Hepatocyte (in vitro differentiated cells): Measurements from ENCODE around the gene MRPS12. TPM values are rescaled to one million over a fixed set of nuclear protein-coding genes. Genes with fewer than 3 reads are reported as not detected.

Experiments
- DNase-seq: peaks from one replicate; pipeline ENCODE4 v3.0.0-alpha.2; 2016; ENCODE audit warnings: low spot score
- H2AFZ ChIP-seq: fragments of 200-600 bp; sonication (generic); 2 replicates; pipeline ENCODE4 v1.6.0; 2016; ENCODE audit warnings: antibody characterized with exemption, mild to moderate bottlenecking
- H3K27ac ChIP-seq: fragments of 200-600 bp; sonication (generic); 2 replicates; pipeline ENCODE4 v1.5.1; 2016; ENCODE audit warnings: mild to moderate bottlenecking
- H3K27me3 ChIP-seq: fragments of 200-600 bp; sonication (generic); 2 replicates; pipeline ENCODE4 v1.6.1; 2016
- H3K36me3 ChIP-seq: fragments of 200-600 bp; sonication (generic); replicated peaks from 2 replicates; pipeline ENCODE4 v1.5.1; 2016; ENCODE audit warnings: low read depth; ENCODE audit not compliant: insufficient read depth
- H3K4me1 ChIP-seq: fragments of 200-600 bp; sonication (generic); 2 replicates; pipeline ENCODE4 v1.5.1; 2016; ENCODE audit warnings: mild to moderate bottlenecking, moderate library complexity; ENCODE audit not compliant: insufficient read depth
- H3K4me2 ChIP-seq: fragments of 200-600 bp; sonication (generic); 2 replicates; pipeline ENCODE4 v1.6.0; 2016
- H3K4me3 ChIP-seq: fragments of 200-600 bp; sonication (generic); 2 replicates; pipeline ENCODE4 v1.5.1; 2016; ENCODE audit warnings: mild to moderate bottlenecking
- H3K79me2 ChIP-seq: fragments of 200-600 bp; sonication (generic); 2 replicates; pipeline ENCODE4 v1.6.0; 2017; ENCODE audit warnings: mild to moderate bottlenecking
- H3K9me2 ChIP-seq: fragments of 200-600 bp; sonication (generic); replicated peaks from 2 replicates; pipeline ENCODE4 v1.6.0; 2017; ENCODE audit warnings: mild to moderate bottlenecking; ENCODE audit not compliant: insufficient read depth
- H3K9me3 ChIP-seq: fragments of 200-600 bp; sonication (generic); 2 replicates; pipeline ENCODE4 v1.5.1; 2016; ENCODE audit warnings: low read depth, mild to moderate bottlenecking
- H4K20me1 ChIP-seq: fragments of 200-600 bp; sonication (generic); 2 replicates; pipeline ENCODE4 v1.6.0; 2016; ENCODE audit warnings: mild to moderate bottlenecking; ENCODE audit not compliant: insufficient read depth, poor library complexity, severe bottlenecking
- CTCF ChIP-seq: fragments of 200-600 bp; sonication (generic); IDR thresholded peaks from 2 replicates; pipeline ENCODE4 v1.5.1; 2016; ENCODE audit warnings: antibody characterized with exemption, mild to moderate bottlenecking; ENCODE audit not compliant: poor library complexity
- EZH2 ChIP-seq: fragments of 200-600 bp; sonication (generic); IDR thresholded peaks from 2 replicates; pipeline ENCODE4 v1.6.1; 2016; ENCODE audit warnings: antibody characterized with exemption, mild to moderate bottlenecking, borderline replicate concordance
- EZH2phosphoT487 ChIP-seq: fragments of 200-600 bp; sonication (generic); IDR thresholded peaks from one replicate; pipeline ENCODE4 v1.6.1; 2018; ENCODE audit warnings: antibody characterized with exemption, mild to moderate bottlenecking, low read depth, moderate library complexity; ENCODE audit not compliant: unreplicated experiment, severe bottlenecking
- WGBS: methylation state at CpG from one replicate; pipeline ENCODE4 v1.1.6; 2016; ENCODE audit warnings: low lambda C conversion rate; ENCODE audit errors: missing lambda C conversion rate; 5-methylcytosine and 5-hydroxymethylcytosine counted together
- polyA plus RNA-seq: library from polyadenylated mRNA; unstranded; fragments of >200 nt; fragmentation: Nextera tagmentation; extraction: Ambion mirVana; gene quantifications from 2 replicates; pipeline ENCODE4 v1.2.1, GENCODE V29; 2016
- total RNA-seq: library from RNA; depleted of rRNA; stranded (reverse); fragments of >200 nt; gene quantifications from 2 replicates; pipeline ENCODE4 v1.2.3, GENCODE V29; 2014

The MRPS12 gene
- total and polyA plus RNA-seq, 2 experiments from 2014 or later, result 35.8 to 66.8 TPM

- no peak overlapping the region for H3K27ac ChIP-seq
Measured at GRCh38 chr19:38889803-38890202, 40.9 kb upstream of the MRPS12 start.

DNA sequence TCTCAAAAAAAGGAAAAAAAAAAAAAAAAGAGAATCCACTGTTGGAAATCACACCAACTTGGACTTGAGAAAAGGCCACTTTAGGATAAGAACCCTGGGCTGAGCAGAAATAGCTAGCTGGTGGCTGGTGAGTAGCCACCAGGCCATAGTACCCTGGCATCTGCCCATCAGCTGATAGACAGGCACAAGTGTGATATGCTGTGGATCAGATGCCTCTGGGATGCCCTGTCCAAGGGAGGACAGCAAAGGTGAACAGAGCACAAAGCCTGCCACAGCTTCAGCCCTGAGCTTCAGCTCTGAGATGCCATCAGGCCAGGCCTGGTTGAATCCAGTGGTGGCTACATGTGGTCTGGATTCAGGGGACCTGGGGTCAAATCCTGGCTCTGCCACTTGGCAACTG lies 40.1 kb upstream of the MRPS12 start:
- Histone ChIP-seq H4K20me1 (no peaks in the 10 kb centered on the region), H3K9me2 (no peaks in the 10 kb centered on the region), H3K36me3 (no peaks in the 10 kb centered on the region), H3K4me2 (no peak overlapping the region), H3K4me1 (no peaks in the 10 kb centered on the region), H3K79me2 (peaks cover 4% of the 10 kb centered on the region), H3K27me3 (no peaks in the 10 kb centered on the region), H3K9me3 (no peaks in the 10 kb centered on the region), H3K4me3 (no peak overlapping the region), H2AFZ (no peak overlapping the region), H3K27ac (no peak overlapping the region)
- DNase-seq, result no peak
- TF ChIP-seq EZH2phosphoT487 (no peak), CTCF (no peak), EZH2 (no peak)

More at GRCh38 chr19:38889803-38890202, 40.9 kb upstream of the MRPS12 start:
- Histone ChIP-seq H3K9me3 (no peaks in the 10 kb centered on the region), H3K36me3 (no peaks in the 10 kb centered on the region), H3K4me2 (no peak overlapping the region), H3K4me3 (no peak overlapping the region), H3K27me3 (no peaks in the 10 kb centered on the region), H3K4me1 (no peaks in the 10 kb centered on the region), H2AFZ (no peak overlapping the region), H4K20me1 (no peaks in the 10 kb centered on the region), H3K79me2 (no peaks in the 10 kb centered on the region), H3K9me2 (no peaks in the 10 kb centered on the region)
- no peak for DNase-seq
- 94% methylated on average over 8 of the region's 8 CpGs for WGBS
- no peak for TF ChIP-seq EZH2
- TF ChIP-seq EZH2phosphoT487, result no peak
- TF ChIP-seq CTCF, result no peak

GRCh38 chr19:38891771-38892170 lies 39.0 kb upstream of the MRPS12 start:
- no peaks in the 10 kb centered on the region for H3K9me2 ChIP-seq
- DNase-seq, result no peak
- H3K27ac ChIP-seq, result no peak overlapping the region
- no peaks in the 10 kb centered on the region for H3K36me3 ChIP-seq
- no peaks in the 10 kb centered on the region for H3K4me1 ChIP-seq
- peaks cover 13% of the 10 kb centered on the region for H3K79me2 ChIP-seq
- TF ChIP-seq CTCF (no peak), EZH2 (no peak), EZH2phosphoT487 (no peak)
- 92% methylated on average over 6 of the region's 6 CpGs for WGBS
- no peaks in the 10 kb centered on the region for H3K9me3 ChIP-seq
- no peak overlapping the region for H2AFZ ChIP-seq
- H4K20me1 ChIP-seq, result no peaks in the 10 kb centered on the region
- no peak overlapping the region for H3K4me3 ChIP-seq
- no peak overlapping the region for H3K4me2 ChIP-seq
- no peaks in the 10 kb centered on the region for H3K27me3 ChIP-seq

DNA sequence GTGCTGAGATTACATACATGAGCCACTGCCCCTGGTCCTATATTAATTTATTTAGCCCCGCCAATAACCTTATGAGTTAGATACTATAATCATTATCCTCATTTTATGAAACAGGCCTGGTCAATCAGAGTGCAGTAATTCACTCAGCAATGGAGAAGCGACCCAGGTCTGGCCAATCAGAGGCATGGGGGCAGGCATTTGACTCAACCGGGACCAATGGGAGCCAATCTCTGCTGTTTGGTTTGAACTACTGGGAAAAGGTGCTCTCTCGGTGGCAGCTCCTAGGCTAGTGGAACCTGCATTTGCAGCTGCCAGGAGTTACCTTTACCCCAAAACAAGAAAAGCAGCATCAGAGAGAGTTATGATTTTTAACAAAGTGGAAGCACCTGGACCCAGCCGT lies 37.9 kb upstream of the MRPS12 start:
- H2AFZ ChIP-seq, result no peak overlapping the region
- no peak overlapping the region for H3K27ac ChIP-seq
- no peaks in the 10 kb centered on the region for H3K9me2 ChIP-seq
- H4K20me1 ChIP-seq, result no peaks in the 10 kb centered on the region
- no peaks in the 10 kb centered on the region for H3K27me3 ChIP-seq
- no peaks in the 10 kb centered on the region for H3K4me1 ChIP-seq
- H3K4me2 ChIP-seq, result no peak overlapping the region
- TF ChIP-seq EZH2 (no peak), CTCF (no peak), EZH2phosphoT487 (no peak)
- WGBS, result 90% methylated on average over 5 of the region's 5 CpGs
- DNase-seq, result no peak
- no peaks in the 10 kb centered on the region for H3K36me3 ChIP-seq
- H3K4me3 ChIP-seq, result no peak overlapping the region
- H3K79me2 ChIP-seq, result peaks cover 23% of the 10 kb centered on the region
- no peaks in the 10 kb centered on the region for H3K9me3 ChIP-seq
